Gastrocnemius medialis (tissue), 4 donors: ENCODE measurements around the gene FAM171A1. TPM values are rescaled to one million over a fixed set of nuclear protein-coding genes. Genes with fewer than 3 reads are reported as not detected.

ENCODE experiments used
- ATAC-seq, 2 donors: fragments of 150-250 bp; one replicate each; pipeline ENCODE4 v1.9.1; 2016
- DNase-seq, 2 donors: peaks; one replicate each; pipeline ENCODE4 v3.0.0-alpha.2; 2019
- H3K27ac ChIP-seq, 4 donors: fragments of 200-600 bp; sonication (generic); 1 replicate in 1 of 4; 2 replicates in 3 of 4; pipeline ENCODE4 v1.5.1; 2016 to 2018; ENCODE audit warnings: mild to moderate bottlenecking in 2 of 4, moderate library complexity in 1 of 4
- H3K27me3 ChIP-seq, 3 donors: fragments of 200-600 bp; sonication (generic) in 2 of 3; 1 replicate in 1 of 3; 2 replicates in 2 of 3; pipeline versions ENCODE4 v1.5.1 to v1.6.0; 2016 to 2019; ENCODE audit warnings: mild to moderate bottlenecking in 1 of 3, moderate library complexity in 1 of 3
- H3K36me3 ChIP-seq, 2 donors: fragments of 200-600 bp; sonication (generic) in 1 of 2; one replicate each; pipeline ENCODE4 v1.5.1; 2017 to 2018
- H3K4me1 ChIP-seq, 2 donors: fragments of 200-600 bp; sonication (generic) in 1 of 2; one replicate each; pipeline ENCODE4 v1.5.1; 2016 to 2017; ENCODE audit warnings: mild to moderate bottlenecking in 2 of 2
- H3K4me3 ChIP-seq, 4 donors: fragments of 200-600 bp; sonication (generic) in 3 of 4; 1 replicate in 1 of 4; 2 replicates in 3 of 4; pipeline ENCODE4 v1.5.1; 2016 to 2019; ENCODE audit warnings: mild to moderate bottlenecking in 2 of 4
- H3K9me3 ChIP-seq, 3 donors: fragments of 200-600 bp; sonication (generic) in 2 of 3; 1 replicate in 1 of 3; 2 replicates in 2 of 3; pipeline ENCODE4 v1.5.1; 2016 to 2019
- CTCF ChIP-seq, 5 experiments: fragments of 450-650 bp in 3 of 5; fragments of 200-600 bp in 2 of 5; sonication (generic) in 2 of 5; IDR thresholded peaks in 4 of 5; conservative IDR thresholded peaks in 1 of 5; 1 replicate in 4 of 5; 2 replicates in 1 of 5; pipeline ENCODE4 v1.5.1; 2016 to 2019; ENCODE audit warnings: antibody characterized with exemption in 5 of 5, mild to moderate bottlenecking in 3 of 5, moderate library complexity in 3 of 5
- POLR2A ChIP-seq, 2 donors: fragments of 450-650 bp; IDR thresholded peaks; one replicate each; pipeline ENCODE4 v1.6.1; 2017; ENCODE audit warnings: antibody characterized with exemption in 2 of 2, mild to moderate bottlenecking in 2 of 2, moderate library complexity in 2 of 2
- in situ Hi-C, 4 donors: fragments of 200-750 bp; cut with MboI; loops; one replicate each; pipeline versions ENCODE4 v1.15.0 to v1.8.0; 2017; ENCODE audit warnings: low sequenced_read_pairs in 4 of 4
- intact Hi-C: fragments of 100-400 bp; cut with DNase I; formaldehyde crosslinking; loops from one replicate; pipeline ENCODE4 v1.15.1; 2023; ENCODE audit warnings: low total_unique reads
- total RNA-seq, 4 donors: library from RNA; depleted of rRNA; stranded (reverse); fragments of >200 nt; gene quantifications; one replicate each; pipeline versions ENCODE4 v1.1.0 to v1.2.3, GENCODE V29; 2016

Gene FAM171A1
- total RNA-seq, 4 donors from 2014 or later: 2.1 to 5.6 (median 4.3) TPM

- no peak for ATAC-seq
- in situ Hi-C loops (loop anchor here in 1 of 4 donors (10.0 kb wide), 1 partner anchor 164 kb away; no protein-coding TSS in a partner anchor), intact Hi-C loops (no loop called here)
These were observed 7.5 kb upstream of the FAM171A1 start for GRCh38 chr10:15378569-15378968.

GRCh38 chr10:15374566-15374965, 3.5 kb upstream of the FAM171A1 start:
- in situ Hi-C loops (loop anchor here in 1 of 4 donors (10.0 kb wide), 1 partner anchor 160 kb away; no protein-coding TSS in a partner anchor), intact Hi-C loops (no loop called here)
- no peaks in the 10 kb centered on the region for H3K9me3 ChIP-seq
- H3K4me3 ChIP-seq: no peak overlapping the region
- no peak for DNase-seq
- peaks cover 0 to 3% of the 10 kb centered on the region in 2 donors for H3K4me1 ChIP-seq
- no peaks in the 10 kb centered on the region for H3K27me3 ChIP-seq
- no peak overlapping the region for H3K27ac ChIP-seq
- ATAC-seq: no peak
- TF ChIP-seq POLR2A (IDR thresholded peaks at IDR 0.05) (no peak), CTCF (IDR thresholded peaks at IDR 0.05 in 4 of 5, conservative IDR thresholded peaks at IDR 0.05 in 1 of 5) (no peak)
- no peaks in the 10 kb centered on the region for H3K36me3 ChIP-seq

More at GRCh38 chr10:15378569-15378968, 7.5 kb upstream of the FAM171A1 start:
- TF ChIP-seq POLR2A (IDR thresholded peaks at IDR 0.05) (no peak), CTCF (IDR thresholded peaks at IDR 0.05 in 4 of 5, conservative IDR thresholded peaks at IDR 0.05 in 1 of 5) (no peak)
- no peak overlapping the region for H3K27ac ChIP-seq
- no peak for DNase-seq
- no peak overlapping the region for H3K4me3 ChIP-seq
- no peaks in the 10 kb centered on the region for H3K36me3 ChIP-seq
- no peaks in the 10 kb centered on the region for H3K4me1 ChIP-seq
- H3K27me3 ChIP-seq: peaks cover 0 to 3% (median 0%) of the 10 kb centered on the region in 3 donors
- H3K9me3 ChIP-seq: no peaks in the 10 kb centered on the region

- in situ Hi-C loops (loop anchor here in 1 of 4 donors (10.0 kb wide), 1 partner anchor 159 kb away; no protein-coding TSS in a partner anchor), intact Hi-C loops (no loop called here)
- ATAC-seq: no peak
- Histone ChIP-seq H3K27ac (no peak overlapping the region), H3K9me3 (no peaks in the 10 kb centered on the region), H3K36me3 (no peaks in the 10 kb centered on the region), H3K4me1 (peaks cover 0 to 7% of the 10 kb centered on the region in 2 donors), H3K27me3 (no peaks in the 10 kb centered on the region), H3K4me3 (no peak overlapping the region)
- no peak for TF ChIP-seq CTCF (IDR thresholded peaks at IDR 0.05 in 4 of 5, conservative IDR thresholded peaks at IDR 0.05 in 1 of 5)
- TF ChIP-seq POLR2A (IDR thresholded peaks at IDR 0.05): no peak
- DNase-seq: no peak
These were observed 3.1 kb upstream of the FAM171A1 start for GRCh38 chr10:15374156-15374555.

GRCh38 chr10:15373199-15373598, 2.1 kb upstream of the FAM171A1 start:
- ATAC-seq: no peak
- Histone ChIP-seq H3K4me3 (no peak overlapping the region), H3K9me3 (no peaks in the 10 kb centered on the region), H3K27ac (no peak overlapping the region), H3K36me3 (no peaks in the 10 kb centered on the region), H3K27me3 (no peaks in the 10 kb centered on the region), H3K4me1 (peaks cover 0 to 7% of the 10 kb centered on the region in 2 donors)
- DNase-seq: no peak
- intact Hi-C loops: no loop called here
- TF ChIP-seq CTCF (IDR thresholded peaks at IDR 0.05 in 4 of 5, conservative IDR thresholded peaks at IDR 0.05 in 1 of 5): no peak
- no peak for TF ChIP-seq POLR2A (IDR thresholded peaks at IDR 0.05)
- in situ Hi-C loops: loop anchor here in 1 of 4 donors (10.0 kb wide), 1 partner anchor 158 kb away; no protein-coding TSS in a partner anchor
